Measurements from ENCODE around the gene KRTAP10-1.

GRCh38 chr21:44519346-44520325 lies 20.4 kb downstream of the KRTAP10-1 start:
- no peak for TF ChIP-seq CTCF (IDR thresholded peaks at IDR 0.05; ENCODE audit: control extremely low read depth in 1 of 3, insufficient read depth in 1 of 3, low read depth in 1 of 3, low read length in 3 of 3)
- no peak for TF ChIP-seq POLR2A (IDR thresholded peaks at IDR 0.05; ENCODE audit: control extremely low read depth in 1 of 2, low read depth in 2 of 2, low read length in 2 of 2)
- no peak for TF ChIP-seq TAF1 (IDR thresholded peaks at IDR 0.05; ENCODE audit: low read depth, low read length)
- no peak for TF ChIP-seq MAFK (IDR thresholded peaks at IDR 0.05; ENCODE audit: low read depth, low read length)
- no peak for TF ChIP-seq SUZ12 (IDR thresholded peaks at IDR 0.05; ENCODE audit: low read length)
- TF ChIP-seq JUND (IDR thresholded peaks at IDR 0.05; ENCODE audit: low read length) = no peak
- no peak for TF ChIP-seq CHD2 (IDR thresholded peaks at IDR 0.05; ENCODE audit: low read length)
- no peak for TF ChIP-seq HDAC2 (IDR thresholded peaks at IDR 0.05; ENCODE audit: borderline replicate concordance in 1 of 2, low read depth in 2 of 2, low read length in 2 of 2)
- TF ChIP-seq EP300 (IDR thresholded peaks at IDR 0.05; ENCODE audit: borderline replicate concordance in 1 of 2, low read depth in 2 of 2, low read length in 2 of 2) = no peak
- TF ChIP-seq SAP30 (IDR thresholded peaks at IDR 0.05; ENCODE audit: insufficient read depth, insufficient replicate concordance, low read length) = no peak

All from H1 (cell line).